ENCODE results near the gene MAL. TPM values are rescaled to one million over a fixed set of nuclear protein-coding genes. Genes with fewer than 3 reads are reported as not detected.

MAL gene
- total and polyA plus RNA-seq, 11 donors = 0.97 to 12.7 (median 3.5) TPM

- H3K4me1 ChIP-seq = no peaks in the 10 kb centered on the region
- peaks cover 0 to 12% (median 0%) of the 10 kb centered on the region in 12 donors for H3K9me3 ChIP-seq
- ATAC-seq (no peak), DNase-seq (no peak)
- H3K36me3 ChIP-seq = peaks cover 0 to 83% (median 68%) of the 10 kb centered on the region in 9 donors
- H3K27ac ChIP-seq = no peak overlapping the region
- no peak overlapping the region for H3K4me3 ChIP-seq
- no peaks in the 10 kb centered on the region for H3K27me3 ChIP-seq
- intact Hi-C loops (cut with DNase I) = no loop called here
- WGBS, 4 donors = 95 to 97% (median 96%) methylated on average over 2 of the region's 2 CpGs
- TF ChIP-seq POLR2A (IDR thresholded peaks at IDR 0.05) (no peak), CTCF (IDR thresholded peaks at IDR 0.05) (no peak)
These were observed 74.4 kb downstream of the MAL start for GRCh38 chr2:95099910-95100309.

Other genes starting within 250 kb of the MAL start
- under 1 TPM in 5 of 9 donors, not detected in 4; 0.16 to 0.45 (median 0.25) TPM for gene TEKT4, start 154.3 kb upstream of the MAL start, total RNA-seq
- gene TEKT4, start 154.3 kb upstream of the MAL start, polyA plus RNA-seq = not detected
- 10 to 100 TPM; 52.4 to 80.0 (median 69.7) TPM for gene MRPS5, start 96.1 kb downstream of the MAL start, total RNA-seq
- 100 to 1,000 TPM in 1 of 2 donors, 10 to 100 TPM in 1; 95.9 to 116 TPM for gene MRPS5, start 96.1 kb downstream of the MAL start, polyA plus RNA-seq
- 10 to 100 TPM in 6 of 9 donors, 1 to 10 TPM in 3; 6.1 to 16.8 (median 11.2) TPM for gene ZNF514, start 134.1 kb downstream of the MAL start, total RNA-seq
- gene ZNF514, start 134.1 kb downstream of the MAL start, polyA plus RNA-seq = 10 to 100 TPM in 1 of 2 donors, 1 to 10 TPM in 1; 7.4 to 11.9 TPM
- 1 to 10 TPM; 2.5 to 5.9 (median 3.5) TPM for gene ZNF2, start 140.1 kb downstream of the MAL start, total RNA-seq
- 1 to 10 TPM; 1.2 to 2.0 TPM for gene ZNF2, start 140.1 kb downstream of the MAL start, polyA plus RNA-seq
- 1 to 10 TPM; 2.0 to 4.9 (median 3.7) TPM for gene ZNF892, start 181.8 kb downstream of the MAL start, total RNA-seq
- gene ZNF892, start 181.8 kb downstream of the MAL start, polyA plus RNA-seq = 1 to 10 TPM; 1.2 to 1.3 TPM
- gene PROM2, start 248.7 kb downstream of the MAL start, total RNA-seq = 1 to 10 TPM in 5 of 9 donors, under 1 TPM in 4; 0.36 to 1.9 (median 1.1) TPM
- gene PROM2, start 248.7 kb downstream of the MAL start, polyA plus RNA-seq = 1 to 10 TPM in 1 of 2 donors, under 1 TPM in 1; 0.35 to 1.4 TPM

All from heart left ventricle (tissue), 16 donors.